ENCODE measurements around the gene KCNQ5.

Gene KCNQ5

DNA sequence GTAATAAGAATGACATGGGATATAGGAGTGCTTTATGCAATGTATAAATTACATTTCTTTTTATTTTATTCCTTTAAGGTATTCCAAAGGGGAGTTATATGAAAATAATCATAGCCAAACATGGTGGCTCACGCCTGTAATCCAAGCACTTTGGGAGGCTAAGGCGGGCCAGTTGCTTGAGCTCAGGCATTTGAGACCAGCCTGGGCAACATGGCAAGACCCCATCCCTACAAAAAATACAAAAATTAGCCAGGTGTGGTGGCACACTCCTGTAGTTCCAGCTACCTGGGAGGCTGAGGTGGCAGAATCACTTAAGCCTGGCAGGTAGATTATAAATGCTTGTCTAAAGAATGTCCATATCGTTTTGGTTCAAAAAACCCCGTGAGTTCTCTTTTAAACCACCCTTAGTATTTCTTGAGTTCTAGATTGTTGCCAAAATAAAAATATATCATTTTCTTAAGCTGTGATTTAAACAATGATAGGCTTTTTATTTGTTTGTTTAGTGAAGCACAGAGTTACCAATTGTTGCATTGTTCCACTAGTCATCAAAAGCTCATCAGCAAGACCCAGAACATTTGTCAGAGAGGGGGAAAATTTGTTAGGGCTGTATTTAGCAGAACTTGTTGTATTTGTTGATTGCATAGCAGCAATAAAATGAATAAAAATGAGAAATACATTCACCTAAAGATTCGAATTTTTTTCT, 457.2 kb downstream of the KCNQ5 start:
- no peak for DNase-seq

DNA sequence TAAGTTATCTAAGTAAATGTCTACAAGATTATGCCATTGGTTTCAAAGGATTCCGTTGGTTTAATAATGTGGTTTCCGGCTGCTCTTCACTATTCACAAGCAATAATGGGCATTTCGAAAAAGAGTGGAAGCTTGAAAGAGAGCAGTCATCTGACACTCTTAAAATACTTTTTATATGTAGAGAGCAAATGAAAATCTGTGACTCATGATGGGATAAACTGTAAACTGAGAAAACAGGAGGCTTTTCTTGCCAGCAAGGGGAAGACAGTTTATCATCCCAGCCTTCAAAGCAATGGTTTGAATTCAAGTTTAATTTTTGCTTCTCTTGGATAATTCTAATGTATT, 457.7 kb downstream of the KCNQ5 start:
- no peak for DNase-seq

DNA sequence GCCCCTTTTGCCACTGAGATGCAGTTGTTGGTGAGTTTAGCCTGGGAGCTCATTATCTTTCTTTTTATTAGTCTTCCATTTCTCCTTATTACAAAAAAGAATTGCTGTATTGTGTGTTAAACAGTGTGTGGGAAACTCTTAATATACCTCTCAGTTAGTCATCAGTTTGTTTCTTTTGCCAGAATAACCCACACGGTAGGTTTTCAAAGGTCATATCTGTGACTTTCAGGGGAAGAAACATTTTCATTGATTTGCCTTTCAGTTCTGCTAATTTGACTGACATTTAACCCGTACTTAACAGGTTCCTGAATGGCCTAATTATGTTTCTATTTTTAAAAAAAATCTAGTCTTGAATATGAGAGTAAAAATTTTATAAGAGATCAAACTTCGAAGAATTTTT, 458.1 kb downstream of the KCNQ5 start:
- no peak for DNase-seq

DNA sequence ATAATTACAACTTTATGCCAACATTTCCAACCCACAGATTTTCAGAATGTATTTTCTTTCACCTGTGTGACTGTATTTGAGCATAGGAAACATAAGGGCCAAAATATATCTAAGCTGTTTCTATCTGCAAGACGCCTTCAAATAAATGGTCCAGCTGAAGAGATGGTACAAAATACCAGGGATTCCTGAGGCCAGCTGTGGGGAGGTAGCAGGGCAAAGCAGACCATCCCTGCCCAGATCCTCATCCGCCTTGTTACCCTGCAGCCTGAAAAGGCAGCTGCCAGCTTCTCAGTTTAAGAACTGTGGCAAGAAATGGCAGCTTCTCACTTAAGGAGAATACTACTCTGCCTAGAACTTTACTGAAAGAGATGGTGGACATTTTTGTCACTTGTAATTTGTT, 460.1 kb downstream of the KCNQ5 start:
- no peak for DNase-seq

DNA sequence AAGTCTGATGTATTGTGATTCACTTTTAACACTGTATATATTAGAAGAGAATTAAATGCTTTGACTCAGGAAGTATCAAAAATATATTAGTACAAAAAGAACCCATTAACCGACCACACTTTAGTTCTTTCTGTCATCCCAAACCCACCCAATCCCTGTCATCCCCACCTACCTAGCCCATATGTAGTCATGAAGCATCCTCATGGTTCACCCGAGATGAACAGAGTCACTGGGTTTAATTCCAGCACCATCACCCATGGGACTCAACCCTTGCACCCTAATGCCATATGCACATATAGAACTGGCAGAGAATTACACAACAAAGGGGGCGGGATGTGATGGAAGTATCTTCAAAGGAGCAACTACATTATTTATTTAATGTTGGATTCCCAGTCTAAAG, 462.0 kb downstream of the KCNQ5 start:
- DNase-seq: no peak

DNA sequence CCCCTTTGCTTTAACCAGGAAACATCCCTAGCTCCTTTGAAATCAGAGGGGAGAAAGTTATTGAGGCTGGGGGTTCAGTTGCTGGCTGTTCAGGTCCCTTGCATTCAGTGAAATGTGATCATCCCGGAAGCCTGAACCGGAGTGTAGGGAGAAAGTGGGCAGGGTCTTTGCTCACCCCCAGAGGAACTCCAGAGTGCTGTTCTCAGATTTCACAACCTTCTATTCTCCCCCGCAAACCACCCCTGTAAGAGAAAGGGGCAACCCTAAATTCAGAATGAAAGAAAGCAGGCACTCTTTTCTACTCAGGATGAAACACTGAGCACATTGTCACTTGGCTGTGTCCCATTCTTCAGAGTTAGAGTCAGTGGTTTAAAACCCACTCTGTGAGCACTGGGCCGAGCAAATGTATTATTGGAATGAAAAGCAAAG, 463.6 kb downstream of the KCNQ5 start:
- no peak for DNase-seq

DNA sequence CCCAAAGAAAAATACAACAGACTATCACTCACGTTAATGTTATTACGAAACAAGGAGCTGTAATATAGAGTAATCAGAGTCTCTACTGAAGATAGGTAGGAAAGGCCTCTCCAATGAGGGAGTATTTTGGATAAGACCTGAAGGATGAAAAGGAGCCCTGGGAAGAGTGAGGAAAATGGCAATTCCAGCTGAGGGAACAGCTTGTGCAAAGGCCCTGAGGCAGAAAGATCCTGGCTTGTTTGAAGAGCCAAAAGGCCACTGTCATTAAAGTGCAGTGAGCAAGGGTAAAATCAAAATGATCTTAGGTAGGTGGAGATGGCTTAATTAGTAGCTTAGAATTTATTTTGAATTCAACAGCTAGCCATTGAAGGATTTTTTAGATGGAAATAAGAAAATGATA, 464.9 kb downstream of the KCNQ5 start:
- no peak for DNase-seq

DNA sequence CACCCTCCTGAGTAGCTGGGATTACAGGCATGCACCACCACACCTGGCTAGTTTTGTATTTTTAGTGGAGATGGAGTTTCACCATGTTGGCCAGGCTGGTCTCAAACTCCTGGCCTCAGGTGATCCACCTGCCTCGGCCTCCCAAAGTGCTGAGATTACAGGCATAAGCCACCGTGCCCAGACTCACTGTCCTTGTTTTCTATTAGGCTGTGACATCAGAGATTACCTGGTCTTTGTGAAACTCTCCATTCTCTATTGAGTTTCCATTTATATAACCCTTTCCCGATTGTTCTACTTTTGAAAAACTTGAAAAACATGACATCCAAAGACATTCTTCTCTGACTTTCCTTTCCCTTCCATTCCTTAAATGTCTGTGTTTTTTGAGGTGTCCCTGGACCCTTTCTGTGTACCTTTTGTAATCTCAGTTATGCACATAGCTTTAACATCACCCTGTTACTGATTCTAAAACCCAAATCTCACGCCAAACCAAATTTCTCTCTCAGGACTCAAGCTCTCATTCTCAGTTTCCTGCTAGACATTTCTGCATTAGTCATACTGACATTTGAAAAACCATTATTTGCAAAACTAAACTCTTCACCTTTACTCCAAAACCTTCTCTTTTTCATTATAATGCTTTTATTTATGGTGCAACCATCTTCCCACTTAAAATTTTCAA, 466.4 kb downstream of the KCNQ5 start:
- DNase-seq: no peak

DNA sequence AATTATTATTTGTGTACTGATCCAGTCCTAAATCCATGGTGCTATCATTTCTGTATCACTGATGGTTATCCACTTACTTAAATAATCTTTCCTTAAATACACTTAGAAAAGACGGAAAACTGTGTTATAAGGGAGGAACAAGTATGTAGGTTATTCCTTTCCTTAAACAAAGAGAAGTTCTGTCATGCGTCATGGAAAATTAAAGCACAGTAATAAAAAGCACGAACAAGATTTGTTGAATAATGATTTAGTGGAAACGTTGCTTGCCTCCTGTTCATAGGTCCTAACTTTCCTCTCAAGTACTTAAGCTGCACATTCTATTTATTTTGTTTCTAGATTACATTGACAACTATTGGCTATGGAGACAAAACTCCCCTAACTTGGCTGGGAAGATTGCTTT, 483.1 kb downstream of the KCNQ5 start:
- DNase-seq: no peak

DNA sequence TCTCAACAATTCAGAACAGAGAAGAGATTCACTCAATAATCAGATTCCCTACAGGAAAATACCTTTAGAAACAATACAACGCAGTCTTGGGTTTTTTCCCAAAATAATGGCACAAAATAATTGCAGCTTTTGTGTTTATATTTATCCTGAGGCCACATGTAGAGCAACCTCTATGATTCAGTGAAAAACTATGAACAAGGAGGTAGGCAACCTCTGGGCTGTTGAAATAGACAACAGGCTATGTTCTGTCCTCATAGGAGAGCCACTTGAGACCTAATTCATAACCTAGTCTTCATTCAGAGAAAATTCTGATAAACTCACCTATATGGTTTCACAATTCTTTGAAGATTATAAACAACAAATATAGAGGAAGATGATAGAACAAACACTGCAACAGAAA, 485.2 kb downstream of the KCNQ5 start:
- DNase-seq: no peak

DNA sequence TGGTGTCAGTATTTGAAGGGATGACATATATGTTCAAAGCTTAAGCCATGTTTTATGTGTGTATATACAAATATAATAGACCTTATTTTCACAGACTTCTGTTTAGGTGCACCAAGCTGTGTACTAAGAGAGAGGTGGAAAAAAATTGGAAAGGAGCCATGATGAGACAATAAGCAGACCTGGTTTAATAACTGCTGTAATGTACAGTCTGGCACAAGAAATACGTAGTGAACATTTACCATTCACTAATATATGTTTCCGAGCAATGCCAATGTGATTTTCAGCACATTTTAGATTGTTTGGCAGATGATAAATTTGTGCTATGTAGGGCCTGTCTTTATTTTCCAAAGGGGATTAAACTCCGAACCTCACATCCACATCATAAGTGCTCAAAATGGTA, 487.1 kb downstream of the KCNQ5 start:
- no peak for DNase-seq

DNA sequence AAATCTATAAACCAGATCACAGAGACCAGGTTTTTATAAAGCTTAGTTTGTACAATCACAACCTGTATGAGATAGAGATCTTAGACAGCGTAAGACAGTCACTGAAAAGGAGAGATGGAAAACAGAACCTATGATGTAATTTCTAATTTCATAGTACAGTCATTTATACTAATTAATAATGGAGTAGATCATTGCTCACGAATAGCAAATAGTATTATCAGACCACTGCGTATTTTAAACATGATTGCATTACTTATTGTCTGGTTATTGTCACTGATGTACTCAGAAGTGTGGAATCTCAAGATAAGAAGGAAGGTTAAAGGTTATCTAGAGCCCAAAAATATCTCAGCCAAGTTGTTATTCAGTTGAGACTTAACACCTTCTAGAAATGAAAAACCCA, 487.8 kb downstream of the KCNQ5 start:
- DNase-seq: no peak

DNA sequence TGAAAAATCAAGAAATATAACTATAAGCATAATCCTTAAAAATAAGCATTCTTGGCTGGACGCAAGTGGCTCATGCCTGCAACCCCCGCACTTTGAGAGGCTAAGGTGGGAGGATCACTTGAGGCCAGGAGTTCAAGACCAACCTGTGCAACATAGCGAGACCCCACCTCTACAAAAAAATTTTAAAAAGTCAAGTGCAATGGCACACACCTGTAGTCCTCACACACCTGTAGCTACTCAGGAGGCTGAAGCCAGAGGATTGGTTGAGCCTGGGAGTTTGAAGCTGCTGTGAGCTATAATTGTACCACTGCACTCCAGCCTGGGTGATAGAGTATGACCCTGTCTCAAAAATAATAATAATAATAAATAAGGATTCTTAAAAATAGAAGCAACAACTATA, 494.5 kb downstream of the KCNQ5 start:
- DNase-seq: no peak

DNA sequence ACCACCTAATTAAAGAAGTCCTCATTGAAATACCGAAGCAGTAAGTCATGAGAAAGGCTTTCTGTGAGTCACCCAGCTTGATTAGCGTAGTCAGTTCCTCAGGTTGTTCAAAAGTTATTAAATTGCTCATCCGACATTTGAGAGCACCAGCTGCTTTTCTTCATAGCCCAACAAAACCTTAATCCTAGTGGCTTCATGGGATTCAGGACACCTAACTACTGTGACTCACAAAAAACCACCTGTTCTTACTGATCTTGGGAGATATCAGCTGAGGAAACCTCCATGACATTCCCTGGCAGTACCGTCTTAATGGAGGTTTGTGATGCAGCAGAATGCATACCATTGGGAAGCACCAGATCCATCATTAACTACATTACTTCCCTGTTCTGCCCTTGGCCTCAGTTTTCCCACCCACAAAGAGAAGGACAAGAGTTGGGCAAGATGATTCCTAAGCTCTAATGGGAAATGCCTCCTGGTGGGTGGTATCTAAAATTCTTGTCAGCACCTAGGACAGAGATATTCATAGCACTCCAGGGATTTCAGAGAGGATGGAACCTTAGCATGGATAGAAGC, 499.6 kb downstream of the KCNQ5 start:
- no peak for DNase-seq

DNA sequence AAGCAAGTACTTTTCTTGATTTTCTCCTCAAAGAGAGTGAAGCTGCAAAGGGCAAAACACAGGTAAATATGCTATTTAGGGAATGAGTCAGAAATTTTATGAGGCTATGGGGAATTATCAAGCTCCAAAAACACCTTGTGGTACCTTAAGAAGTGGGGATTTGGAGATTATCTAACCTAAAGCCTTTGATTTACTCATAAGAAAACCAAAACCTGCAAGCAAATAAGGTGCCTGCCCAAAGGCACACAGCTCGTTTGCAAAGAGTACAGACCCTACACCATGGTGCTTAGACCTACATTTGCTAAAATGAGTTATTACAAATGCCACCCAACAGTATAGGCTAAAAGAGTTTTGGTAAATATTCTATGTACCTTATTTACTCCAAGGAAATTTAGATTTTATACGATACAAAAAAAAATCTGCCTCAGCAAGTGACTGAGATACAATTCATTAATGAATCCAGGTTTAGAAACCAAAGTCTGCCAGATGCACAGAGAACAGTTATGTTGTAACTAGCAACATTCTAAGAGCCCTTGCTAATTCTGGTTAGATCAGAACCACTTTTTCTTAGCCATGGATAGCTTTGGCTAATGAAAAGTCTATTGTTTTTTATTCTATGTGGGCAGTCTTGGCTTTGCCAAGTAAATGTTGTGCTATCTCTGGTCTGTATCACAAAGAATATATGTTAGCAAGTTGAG, 501.9 kb downstream of the KCNQ5 start:
- no peak for DNase-seq

DNA sequence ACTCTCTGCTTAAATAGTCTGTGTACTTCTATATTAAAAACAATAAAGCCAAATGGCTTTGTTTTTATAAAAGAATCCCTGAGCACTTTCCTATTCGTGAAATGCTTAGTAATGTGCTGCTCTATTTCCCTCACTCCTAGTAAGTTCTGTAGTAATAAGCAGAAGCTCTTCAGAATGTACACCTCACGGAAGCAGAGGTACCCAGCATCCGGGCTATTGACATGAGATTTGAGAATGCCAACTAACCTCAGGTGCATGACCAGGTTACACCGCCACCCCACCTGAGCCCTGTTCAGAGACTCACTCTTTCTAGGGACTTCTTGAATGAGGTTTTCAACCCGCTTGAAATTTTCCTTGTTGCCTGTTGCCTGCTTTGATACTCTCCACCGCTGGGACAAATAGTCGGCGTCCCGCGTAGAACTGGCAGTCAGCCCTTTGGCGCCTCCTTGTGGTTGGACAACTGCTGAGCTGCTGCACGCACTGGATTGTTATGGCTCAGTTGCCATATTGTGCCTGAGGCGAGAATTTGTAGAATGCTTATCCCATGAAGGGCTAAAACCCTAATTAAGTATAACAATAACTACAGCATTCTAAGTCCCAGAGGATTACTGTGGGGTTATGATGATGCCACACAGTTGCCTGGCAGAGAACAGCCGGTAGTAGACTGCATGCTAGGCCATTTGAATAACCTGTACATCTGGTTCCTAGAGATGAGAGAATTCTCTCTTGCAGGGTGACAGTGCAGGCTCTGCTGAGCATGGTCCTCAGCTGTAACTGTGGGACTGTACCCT, 508.0 kb downstream of the KCNQ5 start:
- peak; percentile 69 for DNase-seq

DNA sequence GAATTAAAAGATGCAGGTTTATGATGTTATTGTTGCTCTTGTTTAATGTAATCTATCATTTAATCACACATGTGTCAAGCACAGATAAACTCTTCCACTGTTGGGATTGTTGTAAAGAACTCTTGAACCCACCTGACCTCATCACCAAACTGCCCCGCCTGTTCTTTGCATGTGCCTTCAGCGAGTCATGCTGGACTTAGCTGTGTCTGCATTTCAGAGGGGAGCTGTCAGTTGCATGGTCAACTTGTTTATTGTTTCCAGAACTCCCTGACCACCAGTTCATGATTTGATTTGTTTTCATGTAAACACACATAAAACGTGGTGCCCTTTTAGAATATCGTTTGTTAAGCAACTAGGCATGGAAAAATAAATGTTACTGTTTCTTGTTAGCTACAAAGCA, 509.8 kb downstream of the KCNQ5 start:
- DNase-seq: no peak

DNA sequence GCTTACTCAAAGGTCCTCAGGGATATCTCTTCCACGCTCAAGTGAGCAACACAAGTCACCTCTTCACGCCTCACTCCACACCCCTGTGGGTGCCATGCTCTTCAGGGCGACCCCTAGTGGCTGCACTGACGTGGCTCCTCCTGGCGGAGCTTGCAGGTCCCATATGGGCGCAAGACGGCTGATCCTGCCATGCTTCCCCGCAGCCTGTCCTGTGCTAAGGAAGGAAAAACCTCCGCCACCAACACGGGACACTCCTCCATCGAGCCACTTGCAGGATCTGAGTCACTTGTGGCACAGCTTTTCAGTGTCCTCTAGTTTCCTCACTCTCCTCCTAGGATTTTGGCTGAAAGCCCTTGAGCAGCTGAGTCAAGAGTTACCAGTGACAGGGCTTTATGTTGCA, 512.7 kb downstream of the KCNQ5 start:
- DNase-seq: no peak

DNA sequence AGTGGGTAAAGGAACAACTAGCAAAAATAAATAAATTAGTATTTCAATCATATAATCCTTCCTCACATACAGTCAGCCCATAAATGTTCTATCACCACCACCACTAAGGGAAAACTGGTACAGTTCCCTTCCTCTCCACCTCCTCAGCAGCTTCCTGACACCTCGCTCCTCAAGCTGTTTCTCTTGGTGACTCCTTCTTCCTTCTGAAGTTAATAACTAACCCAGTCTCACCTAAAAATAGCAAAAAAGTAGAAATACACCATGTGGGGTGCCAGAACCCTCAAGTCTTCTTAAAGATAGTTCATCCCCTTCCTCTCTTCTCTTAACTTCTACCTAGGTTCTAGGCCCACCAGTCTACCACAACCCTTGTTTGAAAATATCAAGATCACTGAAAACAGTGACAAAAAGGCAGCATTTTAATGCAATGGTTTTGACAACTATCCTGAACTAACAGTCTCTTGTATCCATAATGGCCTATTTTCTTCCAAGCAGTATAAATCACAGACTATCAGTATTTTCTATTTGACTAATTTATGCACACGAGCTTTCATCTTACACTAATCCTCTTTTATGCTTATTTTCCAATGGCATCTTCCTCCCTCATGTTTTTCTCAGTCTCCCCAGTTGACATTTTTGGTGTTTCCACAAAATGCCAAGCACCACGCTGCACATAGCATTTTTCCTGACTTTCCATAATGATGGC, 518.0 kb downstream of the KCNQ5 start:
- no peak for DNase-seq

DNA sequence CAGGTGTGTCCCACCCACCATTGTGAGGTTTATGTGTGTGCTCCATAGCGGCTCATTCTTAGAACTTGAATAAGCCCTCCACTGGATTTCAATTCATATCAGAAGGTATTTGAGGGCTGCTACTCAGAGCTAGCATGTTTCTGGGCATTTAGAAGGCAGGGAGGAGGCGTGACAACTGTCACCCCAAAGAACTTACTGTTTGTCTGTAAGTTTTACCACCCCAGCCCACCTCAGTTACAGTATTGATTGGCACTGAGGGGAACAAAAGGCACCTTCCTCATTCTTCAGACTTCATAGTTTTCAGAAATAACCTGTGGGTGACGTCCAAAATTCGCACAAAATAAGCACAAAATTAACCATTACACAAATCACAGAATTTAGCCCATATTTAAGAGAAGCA, 521.7 kb downstream of the KCNQ5 start:
- DNase-seq: no peak

DNA sequence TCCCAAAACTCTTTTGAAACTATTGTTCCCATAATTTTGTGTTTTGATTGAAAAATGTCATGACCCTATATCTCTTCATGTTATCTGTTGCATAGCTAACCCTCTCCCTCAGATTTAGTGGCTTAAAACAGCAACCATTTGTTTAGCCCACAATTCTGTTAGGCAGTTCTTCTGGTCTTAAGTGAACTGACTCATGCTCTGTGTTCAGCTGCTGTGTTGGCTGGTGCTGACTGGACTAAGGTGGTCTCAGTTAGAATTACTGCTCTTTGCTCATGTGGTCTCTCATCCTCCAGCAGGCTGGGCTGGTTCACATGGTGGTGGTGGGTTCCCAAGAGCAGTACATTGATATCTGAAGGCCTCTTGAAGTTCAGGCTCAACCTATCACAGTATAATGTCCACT, 522.7 kb downstream of the KCNQ5 start:
- DNase-seq: no peak

DNA sequence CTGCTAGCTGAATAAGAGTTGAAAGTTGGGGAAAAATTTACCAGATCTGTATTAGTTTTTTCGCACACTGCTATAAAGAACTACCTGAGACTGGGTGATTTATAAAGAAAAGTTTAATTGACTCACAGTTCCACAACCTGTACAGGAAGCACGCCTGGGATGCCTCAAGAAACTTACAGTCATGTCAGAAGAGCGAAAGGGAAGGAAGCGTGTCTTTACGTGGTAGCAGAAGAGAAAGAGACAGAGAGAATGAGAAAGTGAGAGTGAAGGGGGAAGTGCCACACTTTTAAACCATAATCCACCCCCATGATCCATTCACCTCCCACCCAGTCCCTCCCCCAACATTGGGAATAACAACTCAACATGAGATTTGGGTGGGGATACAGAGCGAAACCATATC, 523.8 kb downstream of the KCNQ5 start:
- DNase-seq: no peak

DNA sequence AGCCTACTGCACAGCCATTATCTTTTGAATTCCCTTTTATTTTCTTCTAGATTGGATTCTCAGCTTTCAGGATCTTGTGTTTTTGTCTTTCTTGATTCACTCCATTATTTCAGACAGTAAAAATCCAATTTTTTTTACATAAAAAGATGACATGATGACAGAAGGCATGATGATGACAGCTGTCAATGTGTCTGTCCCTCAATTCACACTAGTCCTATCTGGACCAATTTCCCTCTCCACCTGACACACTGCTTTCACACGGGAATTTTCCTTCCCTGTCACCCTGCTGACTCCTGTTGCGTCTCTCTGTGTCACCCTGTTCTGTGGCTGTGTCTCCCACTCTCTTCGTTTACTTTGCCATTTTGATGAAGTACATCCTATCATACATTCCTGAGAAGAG, 529.9 kb downstream of the KCNQ5 start:
- DNase-seq: no peak
